Activated T-cell treated with anti-CD3 and anti-CD28 coated beads, Interleukin-2, amount 50 U/mL, for 4 hours (primary cell): ENCODE measurements around the gene NLGN2. TPM values are rescaled to one million over a fixed set of nuclear protein-coding genes. Genes with fewer than 3 reads are reported as not detected.

ENCODE experiments used
- ATAC-seq, 2 donors: fragments of 200-7000 bp; cut with Tn5 transposase; one replicate each; pipeline ENCODE4 v1.10.0; 2021
- DNase-seq: peaks from one replicate; pipeline ENCODE4 v3.0.0-alpha.2; 2020
- H3K27me3 Mint-ChIP-seq: one replicate; pipeline ENCODE4 v1.8.0; 2021; ENCODE audit warnings: low read depth, mixed read lengths
- H3K36me3 Mint-ChIP-seq: one replicate; pipeline ENCODE4 v1.8.0; 2022; ENCODE audit warnings: mixed read lengths; ENCODE audit not compliant: insufficient read depth
- H3K4me1 Mint-ChIP-seq: one replicate; pipeline ENCODE4 v1.8.0; 2021; ENCODE audit warnings: low read depth, mixed read lengths
- H3K4me3 Mint-ChIP-seq: one replicate; pipeline ENCODE4 v1.8.0; 2021; ENCODE audit warnings: mild to moderate bottlenecking, moderate library complexity, mixed read lengths
- H3K9me3 Mint-ChIP-seq: one replicate; pipeline ENCODE4 v1.8.0; 2021; ENCODE audit warnings: mixed read lengths
- total RNA-seq, 3 donors: library from RNA; stranded (reverse); gene quantifications; one replicate each; pipeline ENCODE4 v1.2.1, GENCODE V29; 2021

The NLGN2 gene
- total RNA-seq, 3 donors from 2014 or later: 4.9 to 6.4 (median 5.9) TPM

GRCh38 chr17:7443499-7444485 is 36.1 kb downstream of the NLGN2 start:
- ATAC-seq (no peak), DNase-seq (no peak)
- no peaks in the 10 kb centered on the region for H3K9me3 Mint-ChIP-seq
- peaks cover 30% of the 10 kb centered on the region for H3K4me1 Mint-ChIP-seq
- no peak overlapping the region for H3K4me3 Mint-ChIP-seq
- peaks cover 72% of the 10 kb centered on the region for H3K27me3 Mint-ChIP-seq
- peaks cover 2% of the 10 kb centered on the region for H3K36me3 Mint-ChIP-seq

GRCh38 chr17:7444682-7445618 is 37.3 kb downstream of the NLGN2 start, which contains the start of gene CHRNB1:
Gene CHRNB1, plus strand, starts transcription at chr17:7445061. Its CDS starts 67 bp downstream, at chr17:7445128.
- H3K36me3 Mint-ChIP-seq: peaks cover 3% of the 10 kb centered on the region
- H3K4me1 Mint-ChIP-seq: peaks cover 26% of the 10 kb centered on the region
- peak; percentile 16 to 18 for ATAC-seq
- no peak for DNase-seq
- peak within 1 kb of the TSS; percentile 72 for H3K4me3 Mint-ChIP-seq
- H3K9me3 Mint-ChIP-seq: no peaks in the 10 kb centered on the region
- peaks cover 67% of the 10 kb centered on the region for H3K27me3 Mint-ChIP-seq

- ATAC-seq: peak; percentile 83
- H3K4me1 Mint-ChIP-seq: peaks cover 20% of the 10 kb centered on the region
- H3K27me3 Mint-ChIP-seq: peaks cover 60% of the 10 kb centered on the region
- no peaks in the 10 kb centered on the region for H3K9me3 Mint-ChIP-seq
- peaks cover 3% of the 10 kb centered on the region for H3K36me3 Mint-ChIP-seq
- DNase-seq: no peak
- peak overlapping the region; percentile 72 for H3K4me3 Mint-ChIP-seq
Measured at GRCh38 chr17:7445619-7445968, 37.9 kb downstream of the NLGN2 start.

- ATAC-seq: no peak
- Mint-ChIP-seq H3K4me1 (peaks cover 17% of the 10 kb centered on the region), H3K9me3 (no peaks in the 10 kb centered on the region), H3K4me3 (no peak overlapping the region), H3K27me3 (peaks cover 35% of the 10 kb centered on the region), H3K36me3 (peaks cover 3% of the 10 kb centered on the region)
- no peak for DNase-seq
Measured at GRCh38 chr17:7448461-7448860, 40.8 kb downstream of the NLGN2 start.

- DNase-seq (no peak), ATAC-seq (no peak)
- Mint-ChIP-seq H3K4me1 (peaks cover 11% of the 10 kb centered on the region), H3K27me3 (no peaks in the 10 kb centered on the region), H3K9me3 (no peaks in the 10 kb centered on the region), H3K4me3 (no peak overlapping the region), H3K36me3 (peaks cover 4% of the 10 kb centered on the region)
Measured at GRCh38 chr17:7459961-7460545, 52.4 kb downstream of the NLGN2 start.

- Mint-ChIP-seq H3K4me3 (no peak overlapping the region), H3K27me3 (no peaks in the 10 kb centered on the region), H3K9me3 (no peaks in the 10 kb centered on the region), H3K4me1 (peaks cover 6% of the 10 kb centered on the region), H3K36me3 (peaks cover 4% of the 10 kb centered on the region)
- DNase-seq: no peak
- ATAC-seq: no peak
Measured at GRCh38 chr17:7460850-7461660, 53.4 kb downstream of the NLGN2 start.

GRCh38 chr17:7462474-7463371 is 55.1 kb downstream of the NLGN2 start:
- H3K27me3 Mint-ChIP-seq: no peaks in the 10 kb centered on the region
- peaks cover 4% of the 10 kb centered on the region for H3K36me3 Mint-ChIP-seq
- no peaks in the 10 kb centered on the region for H3K9me3 Mint-ChIP-seq
- no peak for DNase-seq
- ATAC-seq: no peak
- peaks cover 3% of the 10 kb centered on the region for H3K4me1 Mint-ChIP-seq
- no peak overlapping the region for H3K4me3 Mint-ChIP-seq

GRCh38 chr17:7463372-7463846 is 55.8 kb downstream of the NLGN2 start:
- H3K9me3 Mint-ChIP-seq: no peaks in the 10 kb centered on the region
- no peak overlapping the region for H3K4me3 Mint-ChIP-seq
- ATAC-seq (no peak), DNase-seq (no peak)
- H3K36me3 Mint-ChIP-seq: peaks cover 4% of the 10 kb centered on the region
- H3K27me3 Mint-ChIP-seq: no peaks in the 10 kb centered on the region
- peaks cover 6% of the 10 kb centered on the region for H3K4me1 Mint-ChIP-seq

- Mint-ChIP-seq H3K9me3 (no peaks in the 10 kb centered on the region), H3K27me3 (no peaks in the 10 kb centered on the region), H3K4me1 (peaks cover 10% of the 10 kb centered on the region), H3K4me3 (no peak overlapping the region), H3K36me3 (peaks cover 4% of the 10 kb centered on the region)
- DNase-seq (no peak), ATAC-seq (no peak)
Measured at GRCh38 chr17:7464081-7464480, 56.4 kb downstream of the NLGN2 start.

GRCh38 chr17:7465597-7466275 is 58.1 kb downstream of the NLGN2 start:
- DNase-seq (no peak), ATAC-seq (no peak)
- no peaks in the 10 kb centered on the region for H3K27me3 Mint-ChIP-seq
- peaks cover 4% of the 10 kb centered on the region for H3K36me3 Mint-ChIP-seq
- H3K4me3 Mint-ChIP-seq: no peak overlapping the region
- no peaks in the 10 kb centered on the region for H3K9me3 Mint-ChIP-seq
- peaks cover 10% of the 10 kb centered on the region for H3K4me1 Mint-ChIP-seq

GRCh38 chr17:7466318-7466638 is 58.6 kb downstream of the NLGN2 start:
- Mint-ChIP-seq H3K9me3 (no peaks in the 10 kb centered on the region), H3K27me3 (no peaks in the 10 kb centered on the region)

GRCh38 chr17:7466639-7467341 is 59.1 kb downstream of the NLGN2 start:
- DNase-seq (no peak), ATAC-seq (no peak)
- H3K4me3 Mint-ChIP-seq: no peak overlapping the region
- H3K36me3 Mint-ChIP-seq: no peaks in the 10 kb centered on the region
- H3K27me3 Mint-ChIP-seq: no peaks in the 10 kb centered on the region
- peaks cover 17% of the 10 kb centered on the region for H3K4me1 Mint-ChIP-seq
- H3K9me3 Mint-ChIP-seq: no peaks in the 10 kb centered on the region

More at GRCh38 chr17:7466318-7466638, 58.6 kb downstream of the NLGN2 start:
- no peak for DNase-seq
- H3K36me3 Mint-ChIP-seq: peaks cover under 1% of the 10 kb centered on the region
- H3K4me3 Mint-ChIP-seq: no peak overlapping the region
- ATAC-seq: no peak
- H3K4me1 Mint-ChIP-seq: peaks cover 11% of the 10 kb centered on the region
